Measurements from ENCODE around the gene TBC1D4. TPM values are rescaled to one million over a fixed set of nuclear protein-coding genes. Genes with fewer than 3 reads are reported as not detected.

The TBC1D4 gene
- total RNA-seq, 4 donors from 2014 or later: 10.5 to 35.0 (median 33.1) TPM

- H3K4me1 ChIP-seq: no peaks in the 10 kb centered on the region
- H3K9me3 ChIP-seq: no peaks in the 10 kb centered on the region
- H3K27ac ChIP-seq: no peak overlapping the region
- H3K36me3 ChIP-seq: no peaks in the 10 kb centered on the region
- no peaks in the 10 kb centered on the region for H3K27me3 ChIP-seq
- no peak overlapping the region for H3K4me3 ChIP-seq
- no peak for TF ChIP-seq POLR2A (IDR thresholded peaks at IDR 0.05)
- TF ChIP-seq, protein P1, sequence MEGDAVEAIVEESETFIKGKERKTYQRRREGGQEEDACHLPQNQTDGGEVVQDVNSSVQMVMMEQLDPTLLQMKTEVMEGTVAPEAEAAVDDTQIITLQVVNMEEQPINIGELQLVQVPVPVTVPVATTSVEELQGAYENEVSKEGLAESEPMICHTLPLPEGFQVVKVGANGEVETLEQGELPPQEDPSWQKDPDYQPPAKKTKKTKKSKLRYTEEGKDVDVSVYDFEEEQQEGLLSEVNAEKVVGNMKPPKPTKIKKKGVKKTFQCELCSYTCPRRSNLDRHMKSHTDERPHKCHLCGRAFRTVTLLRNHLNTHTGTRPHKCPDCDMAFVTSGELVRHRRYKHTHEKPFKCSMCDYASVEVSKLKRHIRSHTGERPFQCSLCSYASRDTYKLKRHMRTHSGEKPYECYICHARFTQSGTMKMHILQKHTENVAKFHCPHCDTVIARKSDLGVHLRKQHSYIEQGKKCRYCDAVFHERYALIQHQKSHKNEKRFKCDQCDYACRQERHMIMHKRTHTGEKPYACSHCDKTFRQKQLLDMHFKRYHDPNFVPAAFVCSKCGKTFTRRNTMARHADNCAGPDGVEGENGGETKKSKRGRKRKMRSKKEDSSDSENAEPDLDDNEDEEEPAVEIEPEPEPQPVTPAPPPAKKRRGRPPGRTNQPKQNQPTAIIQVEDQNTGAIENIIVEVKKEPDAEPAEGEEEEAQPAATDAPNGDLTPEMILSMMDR (IDR thresholded peaks at IDR 0.05): no peak
- DNase-seq: no peak
Measured at GRCh38 chr13:75407998-75408397, 74.0 kb downstream of the TBC1D4 start.

- Histone ChIP-seq H3K9me3 (no peaks in the 10 kb centered on the region), H3K27me3 (no peaks in the 10 kb centered on the region), H3K36me3 (no peaks in the 10 kb centered on the region), H3K4me1 (no peaks in the 10 kb centered on the region), H3K27ac (no peak overlapping the region), H3K4me3 (no peak overlapping the region)
- DNase-seq: no peak
- TF ChIP-seq, protein P1 (IDR thresholded peaks at IDR 0.05): no peak
- TF ChIP-seq POLR2A (IDR thresholded peaks at IDR 0.05): no peak
Measured at GRCh38 chr13:75407473-75407872, 74.5 kb downstream of the TBC1D4 start.

- Histone ChIP-seq H3K27me3 (no peaks in the 10 kb centered on the region), H3K4me1 (no peaks in the 10 kb centered on the region), H3K27ac (no peak overlapping the region), H3K4me3 (no peak overlapping the region), H3K36me3 (no peaks in the 10 kb centered on the region), H3K9me3 (no peaks in the 10 kb centered on the region)
- DNase-seq: no peak
- TF ChIP-seq, protein P1 (IDR thresholded peaks at IDR 0.05): no peak
- no peak for TF ChIP-seq POLR2A (IDR thresholded peaks at IDR 0.05)
Measured at GRCh38 chr13:75405976-75406703, 75.8 kb downstream of the TBC1D4 start.

- H3K4me1 ChIP-seq: no peaks in the 10 kb centered on the region
- no peak for DNase-seq
Measured at GRCh38 chr13:75404726-75405125, 77.2 kb downstream of the TBC1D4 start.

GRCh38 chr13:75402787-75403186 is 79.2 kb downstream of the TBC1D4 start:
- no peak for TF ChIP-seq POLR2A (IDR thresholded peaks at IDR 0.05)
- TF ChIP-seq, protein P1 (IDR thresholded peaks at IDR 0.05): no peak
- Histone ChIP-seq H3K27ac (no peak overlapping the region), H3K4me3 (no peak overlapping the region), H3K27me3 (no peaks in the 10 kb centered on the region), H3K36me3 (no peaks in the 10 kb centered on the region), H3K4me1 (no peaks in the 10 kb centered on the region), H3K9me3 (no peaks in the 10 kb centered on the region)
- DNase-seq: no peak

More at GRCh38 chr13:75404726-75405125, 77.2 kb downstream of the TBC1D4 start:
- Histone ChIP-seq H3K4me3 (no peak overlapping the region), H3K9me3 (no peaks in the 10 kb centered on the region), H3K27me3 (no peaks in the 10 kb centered on the region), H3K27ac (no peak overlapping the region), H3K36me3 (no peaks in the 10 kb centered on the region)
- TF ChIP-seq POLR2A (IDR thresholded peaks at IDR 0.05): no peak
- TF ChIP-seq, protein P1 (IDR thresholded peaks at IDR 0.05): no peak
